RWPE1 (cell line): Measurements from ENCODE around the gene RASA3.

ENCODE experiments used
- CTCF ChIA-PET: fragments of 350-600 bp; sonication (Branson Sonifier 250); formaldehyde crosslinking; extraction: SDS; loops from one replicate; lab custom pipeline; 2021; lab: Yijun Ruan, JAX
- POLR2A ChIA-PET: fragments of 400-600 bp; formaldehyde crosslinking; extraction: SDS; loops from one replicate; lab custom pipeline; 2020; ENCODE audit warnings: antibody characterized with exemption; ENCODE audit not compliant: low non-redundant PET; lab: Yijun Ruan, JAX
- DNase-seq: peaks from one replicate; pipeline ENCODE4 v3.0.0; 2012; ENCODE audit warnings: low spot score
- H3K27ac ChIP-seq: fragments of 450-650 bp; 2 replicates; pipeline ENCODE4 v1.5.1; 2017
- TF ChIP-seq, protein P1 (sequence below): fragments of 450-650 bp; conservative IDR thresholded peaks from 2 replicates; pipeline ENCODE4 v1.5.1; 2017; ENCODE audit warnings: low read depth, mild to moderate bottlenecking

The RASA3 gene

GRCh38 chr13:114142640-114143490, 10.4 kb upstream of the RASA3 start:
- TF ChIP-seq, protein P1, sequence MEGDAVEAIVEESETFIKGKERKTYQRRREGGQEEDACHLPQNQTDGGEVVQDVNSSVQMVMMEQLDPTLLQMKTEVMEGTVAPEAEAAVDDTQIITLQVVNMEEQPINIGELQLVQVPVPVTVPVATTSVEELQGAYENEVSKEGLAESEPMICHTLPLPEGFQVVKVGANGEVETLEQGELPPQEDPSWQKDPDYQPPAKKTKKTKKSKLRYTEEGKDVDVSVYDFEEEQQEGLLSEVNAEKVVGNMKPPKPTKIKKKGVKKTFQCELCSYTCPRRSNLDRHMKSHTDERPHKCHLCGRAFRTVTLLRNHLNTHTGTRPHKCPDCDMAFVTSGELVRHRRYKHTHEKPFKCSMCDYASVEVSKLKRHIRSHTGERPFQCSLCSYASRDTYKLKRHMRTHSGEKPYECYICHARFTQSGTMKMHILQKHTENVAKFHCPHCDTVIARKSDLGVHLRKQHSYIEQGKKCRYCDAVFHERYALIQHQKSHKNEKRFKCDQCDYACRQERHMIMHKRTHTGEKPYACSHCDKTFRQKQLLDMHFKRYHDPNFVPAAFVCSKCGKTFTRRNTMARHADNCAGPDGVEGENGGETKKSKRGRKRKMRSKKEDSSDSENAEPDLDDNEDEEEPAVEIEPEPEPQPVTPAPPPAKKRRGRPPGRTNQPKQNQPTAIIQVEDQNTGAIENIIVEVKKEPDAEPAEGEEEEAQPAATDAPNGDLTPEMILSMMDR = no peak
- no peak for DNase-seq
- H3K27ac ChIP-seq = peak overlapping the region; percentile 83
- ChIA-PET CTCF (no interaction called here), POLR2A (no interaction called here)

DNA sequence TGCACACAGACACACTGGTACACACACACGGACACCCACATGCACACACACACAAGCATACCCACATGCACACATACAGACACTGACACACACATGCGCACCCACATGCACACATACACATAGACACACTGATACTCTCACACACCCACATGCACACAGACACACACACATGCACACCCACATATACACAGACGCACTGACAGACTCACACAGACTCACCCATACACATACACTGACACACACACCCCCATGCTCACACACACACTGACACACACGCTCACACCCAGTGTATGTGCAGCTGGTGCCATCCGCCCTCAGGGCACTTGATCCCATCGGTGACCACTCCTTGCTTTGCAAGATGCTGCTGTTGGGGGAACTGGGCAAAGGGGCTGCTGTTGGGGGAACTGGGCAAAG, 9.7 kb upstream of the RASA3 start:
- ChIA-PET CTCF (no interaction called here), POLR2A (no interaction called here)
- no peak for DNase-seq

GRCh38 chr13:114141261-114141996, 9.0 kb upstream of the RASA3 start:
- DNase-seq = no peak
- peak overlapping the region; percentile 83 for H3K27ac ChIP-seq
- ChIA-PET POLR2A (no interaction called here), CTCF (no interaction called here)
- TF ChIP-seq, protein P1 = no peak

More for the DNA sequence above, 9.7 kb upstream of the RASA3 start:
- H3K27ac ChIP-seq = peak overlapping the region; percentile 83
- TF ChIP-seq, protein P1 = no peak

GRCh38 chr13:114140906-114141250, 8.5 kb upstream of the RASA3 start:
- H3K27ac ChIP-seq = peak overlapping the region; percentile 83
- ChIA-PET CTCF (no interaction called here), POLR2A (no interaction called here)
- no peak for DNase-seq
- TF ChIP-seq, protein P1 = no peak

GRCh38 chr13:114140131-114140905, 7.9 kb upstream of the RASA3 start:
- ChIA-PET POLR2A (no interaction called here), CTCF (no interaction called here)
- no peak for DNase-seq
- peak overlapping the region; percentile 83 for H3K27ac ChIP-seq
- TF ChIP-seq, protein P1 = no peak

DNA sequence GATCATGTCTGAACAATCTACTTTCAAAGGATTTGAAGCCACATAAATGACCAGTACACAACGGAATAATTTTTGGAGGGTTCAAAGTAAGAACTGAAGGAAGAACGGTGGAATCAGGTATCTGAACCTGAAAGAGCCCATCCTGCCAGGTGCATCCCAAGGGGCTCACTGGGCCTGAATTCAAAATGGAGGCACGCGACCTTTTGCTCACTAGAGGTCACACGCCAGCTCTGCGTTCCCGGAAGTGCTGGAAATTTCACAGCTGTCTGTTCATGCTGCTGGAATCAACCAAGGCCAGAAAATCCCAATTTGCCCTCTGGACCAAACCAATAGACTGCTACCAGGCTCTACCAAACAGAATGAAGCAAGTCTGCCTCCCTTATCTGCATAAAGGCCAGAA, 4.2 kb upstream of the RASA3 start:
- TF ChIP-seq, protein P1 = no peak
- ChIA-PET CTCF (no interaction called here), POLR2A (no interaction called here)
- H3K27ac ChIP-seq = no peak overlapping the region
- no peak for DNase-seq
